BE2C (cell line): ENCODE data around the gene RANBP10.

Experiments used
- DNase-seq: peaks from one replicate; pipeline ENCODE4 v3.0.0-alpha.2; 2020
- H3K27me3 ChIP-seq: fragments of 250-450 bp; sonication (Bioruptor Pico); 2 replicates; pipeline ENCODE4 v1.5.1; 2020; ENCODE audit warnings: mild to moderate bottlenecking
- H3K36me3 ChIP-seq: fragments of 250-450 bp; sonication (Bioruptor Pico); 2 replicates; pipeline ENCODE4 v1.5.1; 2020; ENCODE audit warnings: mild to moderate bottlenecking
- H3K4me1 ChIP-seq: fragments of 250-450 bp; sonication (Bioruptor Pico); 2 replicates; pipeline ENCODE4 v1.5.1; 2020
- H3K4me3 ChIP-seq: 2 replicates; pipeline ENCODE4 v1.5.1; 2011; ENCODE audit warnings: low read depth, low read length
- H3K9me3 ChIP-seq: fragments of 250-450 bp; sonication (Bioruptor Pico); 2 replicates; pipeline ENCODE4 v1.5.1; 2020
- CTCF ChIP-seq: IDR thresholded peaks from 2 replicates; pipeline ENCODE4 v1.5.1; 2012; ENCODE audit warnings: mild to moderate bottlenecking, low read depth, low read length

Gene RANBP10

GRCh38 chr16:67750466-67750865 lies 55.9 kb downstream of the RANBP10 start:
- H3K36me3 ChIP-seq, result no peaks in the 10 kb centered on the region
- H3K4me1 ChIP-seq, result no peaks in the 10 kb centered on the region
- no peak for DNase-seq
- no peak for TF ChIP-seq CTCF
- H3K4me3 ChIP-seq, result no peak overlapping the region
- H3K27me3 ChIP-seq, result no peaks in the 10 kb centered on the region
- H3K9me3 ChIP-seq, result no peaks in the 10 kb centered on the region

- Histone ChIP-seq H3K36me3 (0 out of 2 replicates have a peak, but pooled peaks cover under 1% of the 10 kb centered on the region), H3K27me3 (no peaks in the 10 kb centered on the region), H3K9me3 (no peaks in the 10 kb centered on the region), H3K4me1 (no peaks in the 10 kb centered on the region), H3K4me3 (no peak overlapping the region)
- DNase-seq, result no peak
- no peak for TF ChIP-seq CTCF
Observed at GRCh38 chr16:67749436-67750078, 56.8 kb downstream of the RANBP10 start.

- Histone ChIP-seq H3K4me1 (no peaks in the 10 kb centered on the region), H3K4me3 (no peak overlapping the region), H3K27me3 (no peaks in the 10 kb centered on the region), H3K9me3 (no peaks in the 10 kb centered on the region), H3K36me3 (0 out of 2 replicates have a peak, but pooled peaks cover 8% of the 10 kb centered on the region)
- no peak for TF ChIP-seq CTCF
- DNase-seq, result no peak
Observed at GRCh38 chr16:67748834-67749233, 57.5 kb downstream of the RANBP10 start.

- no peaks in the 10 kb centered on the region for H3K4me1 ChIP-seq
- H3K9me3 ChIP-seq, result no peaks in the 10 kb centered on the region
- H3K4me3 ChIP-seq, result no peak overlapping the region
- no peak for DNase-seq
- TF ChIP-seq CTCF, result no peak
- H3K36me3 ChIP-seq, result peaks cover 13% of the 10 kb centered on the region; the same call in 1 of the 2 replicates
- no peaks in the 10 kb centered on the region for H3K27me3 ChIP-seq
Observed at GRCh38 chr16:67746846-67747245, 59.5 kb downstream of the RANBP10 start.

GRCh38 chr16:67741118-67741517 lies 65.2 kb downstream of the RANBP10 start:
- Histone ChIP-seq H3K36me3 (peaks cover 13% of the 10 kb centered on the region), H3K4me3 (no peak overlapping the region), H3K27me3 (no peaks in the 10 kb centered on the region), H3K9me3 (no peaks in the 10 kb centered on the region), H3K4me1 (no peaks in the 10 kb centered on the region)
- no peak for DNase-seq
- TF ChIP-seq CTCF, result no peak

GRCh38 chr16:67740391-67740790 lies 66.0 kb downstream of the RANBP10 start:
- H3K27me3 ChIP-seq, result no peaks in the 10 kb centered on the region
- H3K4me1 ChIP-seq, result no peaks in the 10 kb centered on the region
- no peaks in the 10 kb centered on the region for H3K9me3 ChIP-seq
- H3K4me3 ChIP-seq, result no peak overlapping the region
- DNase-seq, result no peak
- TF ChIP-seq CTCF, result no peak
- H3K36me3 ChIP-seq, result peaks cover 13% of the 10 kb centered on the region
